HG03439 (cell line): ENCODE measurements around the gene EXOC5.

ENCODE experiments used
- ATAC-seq: cut with Tn5 transposase; IDR thresholded peaks from one replicate; pipeline ENCODE4 v1.9.1; 2021; ENCODE audit warnings: mild to moderate bottlenecking, moderate library complexity; ENCODE audit not compliant: unreplicated experiment

Gene EXOC5

DNA sequence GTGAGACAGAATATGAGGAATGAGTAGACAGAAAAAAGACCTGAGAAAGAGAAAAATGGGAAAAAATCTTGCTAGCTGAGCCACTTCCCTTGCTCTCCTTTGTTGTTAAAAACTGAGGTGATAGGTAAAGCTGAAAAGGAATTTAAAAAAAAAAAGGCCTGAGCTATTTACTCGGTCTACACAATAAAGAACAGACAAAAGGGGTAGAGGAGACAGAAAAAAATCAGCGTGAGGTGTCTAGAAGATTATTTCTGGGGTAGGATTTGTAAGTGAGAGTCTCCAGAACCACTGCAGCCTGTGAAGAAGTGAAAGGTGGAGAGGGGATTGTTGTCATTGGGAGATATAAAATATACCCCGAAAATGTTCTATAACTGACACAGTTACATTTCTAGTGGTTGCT lies 98.8 kb downstream of the EXOC5 start:
- no peak for ATAC-seq

DNA sequence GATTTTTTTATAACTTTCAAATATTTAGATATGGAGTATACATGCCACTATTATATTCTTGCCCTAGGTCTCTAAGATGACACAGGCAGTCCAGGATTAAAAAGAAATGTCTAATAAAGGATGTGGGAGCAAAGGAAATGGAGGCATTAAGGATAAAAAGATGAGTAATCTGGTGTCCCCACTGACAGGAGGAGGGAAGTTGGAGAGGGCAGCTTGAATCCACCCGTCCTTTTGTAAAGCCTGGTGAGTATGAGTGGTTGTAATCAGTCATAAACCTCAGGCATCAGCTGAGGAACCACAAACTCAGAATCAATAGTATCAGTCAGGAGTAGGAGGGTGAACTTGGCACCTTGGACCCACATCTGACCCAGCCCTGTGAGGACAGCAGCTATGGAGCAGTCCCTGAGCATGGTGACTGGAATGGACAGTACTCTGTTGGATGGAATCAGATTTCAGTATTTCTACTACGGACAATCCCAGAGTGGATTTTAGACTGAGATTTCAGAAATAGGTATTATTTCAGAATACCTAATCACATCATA lies 100.5 kb downstream of the EXOC5 start:
- ATAC-seq = no peak

DNA sequence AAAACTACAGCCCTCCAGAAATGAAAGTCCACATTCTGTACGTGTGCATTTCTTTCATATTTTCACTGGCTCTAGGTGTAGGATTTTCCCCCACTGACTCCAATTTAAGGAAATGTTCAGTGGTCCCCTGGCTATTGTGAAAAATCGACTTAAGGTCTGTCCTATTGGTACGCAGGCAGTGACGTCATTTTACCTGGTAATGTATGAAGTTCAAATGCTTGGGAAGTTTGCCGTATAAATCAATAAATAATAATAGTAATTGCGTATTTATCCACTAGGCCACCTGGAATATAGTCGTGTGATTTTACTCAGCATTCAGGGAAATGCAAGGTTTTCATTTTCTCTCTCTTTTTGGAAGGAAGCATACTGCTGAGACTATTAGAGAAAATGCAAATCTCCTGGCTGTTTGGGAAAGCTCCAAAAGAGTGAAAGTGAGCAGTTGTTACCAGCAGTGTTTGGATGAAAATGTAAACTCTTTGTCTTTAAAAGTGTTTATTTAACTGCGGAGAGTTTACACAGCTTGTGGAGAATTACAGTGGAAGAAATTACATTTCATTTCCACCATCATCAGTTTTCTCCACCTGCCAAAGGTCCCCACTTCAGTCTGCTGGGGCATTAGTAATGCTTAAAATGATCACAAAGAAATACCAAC lies 107.0 kb downstream of the EXOC5 start:
- no peak for ATAC-seq

DNA sequence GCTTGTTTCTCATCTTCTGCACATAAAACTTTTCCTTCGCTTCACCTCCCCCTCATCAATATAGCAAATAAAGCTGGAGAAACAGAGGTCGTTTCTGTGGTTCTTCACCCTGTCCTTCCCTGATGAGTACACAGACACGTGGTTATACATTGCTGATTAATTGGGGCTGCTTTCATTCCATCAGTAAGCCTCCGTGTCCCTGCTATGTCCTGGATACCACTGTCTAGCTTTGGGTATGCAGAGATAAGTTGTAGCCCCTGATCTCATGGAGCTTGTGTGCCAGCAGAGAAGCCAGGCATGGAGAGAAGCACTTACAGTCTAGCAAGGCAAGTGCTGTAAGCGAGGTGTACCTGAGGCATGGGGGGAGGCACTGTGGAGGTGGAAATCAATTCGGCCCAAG lies 108.4 kb downstream of the EXOC5 start:
- no peak for ATAC-seq

DNA sequence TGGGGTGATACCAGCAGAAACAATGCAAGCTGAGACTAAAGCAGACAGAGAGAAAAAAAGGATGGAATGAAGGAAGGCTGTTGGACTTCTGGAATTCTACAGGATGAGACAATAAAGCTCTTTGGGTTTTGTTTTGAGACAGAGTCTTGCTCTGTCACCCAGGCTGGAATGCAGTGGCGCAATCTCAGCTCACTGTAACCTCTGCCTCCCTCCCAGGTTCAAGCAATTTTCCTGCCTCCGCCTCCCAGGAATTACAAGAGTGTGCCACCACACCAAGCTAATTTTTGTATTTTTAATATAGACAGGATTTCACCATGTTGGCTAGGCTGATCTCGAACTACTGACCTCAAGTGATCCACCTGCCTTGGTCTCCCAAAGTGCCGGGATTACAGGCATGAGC lies 115.4 kb downstream of the EXOC5 start:
- ATAC-seq = no peak
